GM12874 (cell line): ENCODE data around the gene RNF144B.

ENCODE experiments used
- TF ChIP-seq, protein P1 (sequence below): IDR thresholded peaks from 2 replicates; pipeline ENCODE4 v1.5.1; 2011; ENCODE audit warnings: low read depth, mild to moderate bottlenecking, control low read depth, low read length, moderate library complexity; ENCODE audit not compliant: insufficient read depth

The RNF144B gene

GRCh38 chr6:18349386-18349785 is 37.8 kb upstream of the RNF144B start:
- TF ChIP-seq, protein P1, sequence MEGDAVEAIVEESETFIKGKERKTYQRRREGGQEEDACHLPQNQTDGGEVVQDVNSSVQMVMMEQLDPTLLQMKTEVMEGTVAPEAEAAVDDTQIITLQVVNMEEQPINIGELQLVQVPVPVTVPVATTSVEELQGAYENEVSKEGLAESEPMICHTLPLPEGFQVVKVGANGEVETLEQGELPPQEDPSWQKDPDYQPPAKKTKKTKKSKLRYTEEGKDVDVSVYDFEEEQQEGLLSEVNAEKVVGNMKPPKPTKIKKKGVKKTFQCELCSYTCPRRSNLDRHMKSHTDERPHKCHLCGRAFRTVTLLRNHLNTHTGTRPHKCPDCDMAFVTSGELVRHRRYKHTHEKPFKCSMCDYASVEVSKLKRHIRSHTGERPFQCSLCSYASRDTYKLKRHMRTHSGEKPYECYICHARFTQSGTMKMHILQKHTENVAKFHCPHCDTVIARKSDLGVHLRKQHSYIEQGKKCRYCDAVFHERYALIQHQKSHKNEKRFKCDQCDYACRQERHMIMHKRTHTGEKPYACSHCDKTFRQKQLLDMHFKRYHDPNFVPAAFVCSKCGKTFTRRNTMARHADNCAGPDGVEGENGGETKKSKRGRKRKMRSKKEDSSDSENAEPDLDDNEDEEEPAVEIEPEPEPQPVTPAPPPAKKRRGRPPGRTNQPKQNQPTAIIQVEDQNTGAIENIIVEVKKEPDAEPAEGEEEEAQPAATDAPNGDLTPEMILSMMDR, result no peak

- TF ChIP-seq, protein P1, result no peak
Measured at GRCh38 chr6:18350271-18350670, 36.9 kb upstream of the RNF144B start.

- TF ChIP-seq, protein P1, result no peak
Measured at GRCh38 chr6:18350712-18351111, 36.4 kb upstream of the RNF144B start.

GRCh38 chr6:18352001-18352400 is 35.1 kb upstream of the RNF144B start:
- TF ChIP-seq, protein P1, result no peak

DNA sequence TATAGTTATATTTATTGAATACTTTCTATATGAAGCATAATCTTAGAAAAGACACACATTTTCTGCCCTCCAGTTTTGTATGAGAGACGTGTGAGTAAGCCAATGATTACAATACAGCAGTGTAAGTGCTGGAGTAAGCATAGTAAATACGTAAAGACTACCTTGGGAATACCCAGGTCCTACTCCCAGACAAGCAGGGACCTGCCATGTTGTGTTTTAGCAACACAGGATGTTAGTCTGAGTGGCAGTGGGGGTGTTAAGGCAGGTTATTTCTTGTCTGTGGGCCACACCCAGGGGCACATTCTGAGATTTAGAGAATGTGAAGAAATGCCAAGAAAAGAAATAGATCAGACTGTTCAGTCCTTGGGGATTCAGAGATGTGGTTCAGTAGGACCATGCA is 34.3 kb upstream of the RNF144B start:
- TF ChIP-seq, protein P1, result no peak

DNA sequence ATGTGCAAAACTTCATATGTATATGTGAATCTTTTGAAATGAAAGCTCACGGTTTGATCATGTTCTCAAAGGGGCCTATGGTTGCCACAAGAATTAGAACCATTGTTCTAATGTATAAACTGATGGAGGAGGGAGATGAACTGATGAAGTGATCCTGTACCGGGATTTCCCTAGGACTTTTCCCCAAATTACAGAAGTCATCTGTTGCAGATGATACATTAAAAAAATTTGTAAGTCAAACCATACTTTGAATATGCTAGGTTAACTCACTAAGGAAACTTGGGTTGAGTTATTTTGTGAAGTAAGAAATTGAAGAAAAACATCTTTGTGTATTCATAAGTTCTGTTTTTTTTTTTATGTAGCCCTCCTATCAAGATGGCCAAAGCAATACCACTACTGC is 33.9 kb upstream of the RNF144B start:
- TF ChIP-seq, protein P1, result no peak

DNA sequence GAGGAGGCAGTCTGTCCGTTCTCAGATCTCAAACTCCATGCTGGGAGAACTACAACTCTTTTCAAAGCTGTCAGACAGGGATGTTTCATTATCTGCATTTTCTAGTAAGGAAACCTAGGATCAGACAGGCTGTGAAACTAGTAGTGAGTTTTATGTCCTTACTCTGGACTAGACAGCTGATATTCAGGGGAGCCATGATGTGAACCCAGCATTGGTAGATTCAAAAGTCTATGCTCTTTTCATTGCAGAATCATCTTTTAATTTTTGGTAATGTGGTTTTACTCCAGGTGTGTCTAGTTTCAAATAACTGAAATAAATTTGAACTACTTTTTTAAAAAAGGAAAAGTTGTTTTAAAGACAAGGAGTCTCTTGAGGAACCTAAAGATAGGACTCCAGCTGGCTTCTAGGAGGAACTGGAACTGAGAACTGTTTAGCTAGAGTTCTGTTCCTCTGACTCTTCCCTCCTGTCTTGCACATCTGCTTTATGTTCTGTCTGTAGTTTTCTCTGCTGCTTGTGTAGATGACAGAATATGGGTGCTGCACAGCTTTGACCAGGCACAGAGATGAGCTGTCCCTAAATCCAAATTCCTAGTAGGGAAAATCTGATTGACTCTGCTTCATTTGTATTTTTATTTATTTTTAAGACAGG is 27.8 kb upstream of the RNF144B start:
- TF ChIP-seq, protein P1, result no peak
